GM19372 (cell line): Measurements from ENCODE around the gene MAGI1.
A peak's percentile ranks its signal among the peaks of the same experiment; 100 is the strongest.
"Not testable (repeated sequence)": the region's sequence is repeated elsewhere in the genome, so short reads cannot be mapped to it uniquely, and the experiment has no call there.

Experiments
- ATAC-seq: cut with Tn5 transposase; IDR thresholded peaks from one replicate; pipeline ENCODE4 v1.9.1; 2021; ENCODE audit warnings: mild to moderate bottlenecking, low read depth, moderate library complexity; ENCODE audit not compliant: unreplicated experiment

The MAGI1 gene

GRCh38 chr3:66038726-66039589 is at the start of gene MAGI1:
TSS of gene MAGI1 (minus strand) at chr3:66038918. CDS start at chr3:66038308, 610 bp downstream.
- peak; percentile 86 for ATAC-seq

GRCh38 chr3:66083784-66084213 is 45.1 kb upstream of the MAGI1 start:
- ATAC-seq = no peak

- no peak for ATAC-seq
Observed at GRCh38 chr3:66083096-66083678, 44.5 kb upstream of the MAGI1 start.

GRCh38 chr3:66082679-66083078 is 44.0 kb upstream of the MAGI1 start:
- ATAC-seq = no peak

GRCh38 chr3:66080167-66080566 is 41.4 kb upstream of the MAGI1 start:
- no peak for ATAC-seq

- no peak for ATAC-seq
Observed at GRCh38 chr3:66077973-66078372, 39.3 kb upstream of the MAGI1 start.

GRCh38 chr3:66076861-66077470 is 38.2 kb upstream of the MAGI1 start:
- ATAC-seq = no peak

GRCh38 chr3:66075281-66075680 is 36.6 kb upstream of the MAGI1 start:
- no peak for ATAC-seq

- ATAC-seq = no peak
Observed at GRCh38 chr3:66073464-66074141, 34.9 kb upstream of the MAGI1 start.

- ATAC-seq = no peak
Observed at GRCh38 chr3:66068255-66068654, 29.5 kb upstream of the MAGI1 start.

- no peak for ATAC-seq
Observed at GRCh38 chr3:66066963-66067617, 28.4 kb upstream of the MAGI1 start.

GRCh38 chr3:66055289-66055688 is 16.6 kb upstream of the MAGI1 start:
- ATAC-seq = no peak

GRCh38 chr3:66053550-66054094 is 14.9 kb upstream of the MAGI1 start:
- no peak for ATAC-seq

- no peak for ATAC-seq
Observed at GRCh38 chr3:66052721-66053549, 14.2 kb upstream of the MAGI1 start.

GRCh38 chr3:66050821-66051220 is 12.1 kb upstream of the MAGI1 start:
- no peak for ATAC-seq

GRCh38 chr3:66048051-66048395 is 9.3 kb upstream of the MAGI1 start:
- no peak for ATAC-seq

GRCh38 chr3:66047311-66048050 is 8.8 kb upstream of the MAGI1 start:
- no peak for ATAC-seq

GRCh38 chr3:66046321-66046720 is 7.6 kb upstream of the MAGI1 start:
- not testable (repeated sequence) for ATAC-seq

GRCh38 chr3:66041828-66042227 is 3.1 kb upstream of the MAGI1 start:
- no peak for ATAC-seq
